ENCODE measurements around the gene LNPK.
A peak's percentile ranks its signal among the peaks of the same experiment; 100 is the strongest.

Gene LNPK

GRCh38 chr2:176002688-176003210 is 682 bp upstream of the LNPK start:
- Histone ChIP-seq H3K27me3 (ENCODE audit: control insufficient read depth, low read length) (no peaks in the 10 kb centered on the region), H3K4me3 (ENCODE audit: low read length) (peak overlapping the region; percentile 81), H3K4me1 (ENCODE audit: control insufficient read depth, low read length) (peaks cover 24% of the 10 kb centered on the region), H3K79me2 (ENCODE audit: control insufficient read depth, low read length) (peaks cover 43% of the 10 kb centered on the region), H3K4me2 (ENCODE audit: low read length) (peak overlapping the region; percentile 95), H3K9me3 (ENCODE audit: control insufficient read depth, insufficient read depth, low read length) (no peaks in the 10 kb centered on the region), H3K9me2 (replicated peaks; ENCODE audit: control insufficient read depth, low read length) (no peaks in the 10 kb centered on the region), H3K27ac (ENCODE audit: low read depth, low read length) (no peak overlapping the region), H3F3A (ENCODE audit: control insufficient read depth, insufficient read depth) (no peaks in the 10 kb centered on the region), H4K20me1 (ENCODE audit: control insufficient read depth, insufficient read depth, low read depth, low read length) (no peaks in the 10 kb centered on the region), H3K36me3 (ENCODE audit: control insufficient read depth, low read length) (no peaks in the 10 kb centered on the region)
- TF ChIP-seq, protein P1, sequence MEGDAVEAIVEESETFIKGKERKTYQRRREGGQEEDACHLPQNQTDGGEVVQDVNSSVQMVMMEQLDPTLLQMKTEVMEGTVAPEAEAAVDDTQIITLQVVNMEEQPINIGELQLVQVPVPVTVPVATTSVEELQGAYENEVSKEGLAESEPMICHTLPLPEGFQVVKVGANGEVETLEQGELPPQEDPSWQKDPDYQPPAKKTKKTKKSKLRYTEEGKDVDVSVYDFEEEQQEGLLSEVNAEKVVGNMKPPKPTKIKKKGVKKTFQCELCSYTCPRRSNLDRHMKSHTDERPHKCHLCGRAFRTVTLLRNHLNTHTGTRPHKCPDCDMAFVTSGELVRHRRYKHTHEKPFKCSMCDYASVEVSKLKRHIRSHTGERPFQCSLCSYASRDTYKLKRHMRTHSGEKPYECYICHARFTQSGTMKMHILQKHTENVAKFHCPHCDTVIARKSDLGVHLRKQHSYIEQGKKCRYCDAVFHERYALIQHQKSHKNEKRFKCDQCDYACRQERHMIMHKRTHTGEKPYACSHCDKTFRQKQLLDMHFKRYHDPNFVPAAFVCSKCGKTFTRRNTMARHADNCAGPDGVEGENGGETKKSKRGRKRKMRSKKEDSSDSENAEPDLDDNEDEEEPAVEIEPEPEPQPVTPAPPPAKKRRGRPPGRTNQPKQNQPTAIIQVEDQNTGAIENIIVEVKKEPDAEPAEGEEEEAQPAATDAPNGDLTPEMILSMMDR (IDR thresholded peaks at IDR 0.05; ENCODE audit: low read depth, low read length, poor library complexity, severe bottlenecking) = no peak
- TF ChIP-seq EZH2phosphoT487 (IDR thresholded peaks at IDR 0.05; ENCODE audit: borderline replicate concordance, low read length) = no peak

GRCh38 chr2:176001281-176001915 is 669 bp downstream of the LNPK start:
- peak overlapping the region; percentile 81 for H3K4me3 ChIP-seq (ENCODE audit: low read length)
- no peaks in the 10 kb centered on the region for H3F3A ChIP-seq (ENCODE audit: control insufficient read depth, insufficient read depth)
- no peaks in the 10 kb centered on the region for H3K27me3 ChIP-seq (ENCODE audit: control insufficient read depth, low read length)
- H4K20me1 ChIP-seq (ENCODE audit: control insufficient read depth, insufficient read depth, low read depth, low read length) = no peaks in the 10 kb centered on the region
- H3K4me2 ChIP-seq (ENCODE audit: low read length) = peak overlapping the region; percentile 95
- H3K27ac ChIP-seq (ENCODE audit: low read depth, low read length) = peak overlapping the region; percentile 13; the same call in 1 of the 2 replicates
- H3K79me2 ChIP-seq (ENCODE audit: control insufficient read depth, low read length) = peaks cover 56% of the 10 kb centered on the region
- H3K9me3 ChIP-seq (ENCODE audit: control insufficient read depth, insufficient read depth, low read length) = no peaks in the 10 kb centered on the region
- no peaks in the 10 kb centered on the region for H3K36me3 ChIP-seq (ENCODE audit: control insufficient read depth, low read length)
- TF ChIP-seq, protein P1 (IDR thresholded peaks at IDR 0.05; ENCODE audit: low read depth, low read length, poor library complexity, severe bottlenecking) = no peak
- no peak for TF ChIP-seq EZH2phosphoT487 (IDR thresholded peaks at IDR 0.05; ENCODE audit: borderline replicate concordance, low read length)
- H3K9me2 ChIP-seq (replicated peaks; ENCODE audit: control insufficient read depth, low read length) = no peaks in the 10 kb centered on the region
- peaks cover 24% of the 10 kb centered on the region for H3K4me1 ChIP-seq (ENCODE audit: control insufficient read depth, low read length)

DNA sequence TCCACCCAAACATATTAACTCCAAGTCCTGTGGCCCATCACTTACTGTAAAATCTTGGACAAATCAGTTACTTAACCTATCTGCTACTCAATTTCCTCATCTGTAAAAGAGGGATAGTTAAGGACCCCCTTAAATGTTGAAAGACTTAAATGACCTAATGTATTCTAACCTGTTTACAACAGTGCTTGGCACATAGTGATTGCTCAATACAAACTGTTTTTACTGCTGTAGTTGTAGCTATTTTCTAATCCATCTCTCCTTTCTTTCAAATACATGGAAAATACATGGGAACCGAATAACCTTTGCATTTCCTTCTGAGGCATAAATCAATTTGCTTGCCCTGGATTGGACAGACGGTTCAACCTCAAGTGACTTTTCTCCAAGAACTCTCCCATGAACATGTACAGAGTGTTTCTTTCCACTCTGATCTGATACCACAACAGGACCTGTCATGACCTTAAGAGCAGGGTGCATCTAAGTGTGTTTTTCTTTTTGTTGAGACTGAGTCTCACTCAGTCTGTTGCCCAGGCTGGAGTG is 2.7 kb downstream of the LNPK start:
- H3K9me3 ChIP-seq (ENCODE audit: control insufficient read depth, insufficient read depth, low read length) = no peaks in the 10 kb centered on the region
- no peaks in the 10 kb centered on the region for H3F3A ChIP-seq (ENCODE audit: control insufficient read depth, insufficient read depth)
- H3K4me3 ChIP-seq (ENCODE audit: low read length) = no peak overlapping the region
- no peaks in the 10 kb centered on the region for H3K27me3 ChIP-seq (ENCODE audit: control insufficient read depth, low read length)
- H3K9me2 ChIP-seq (replicated peaks; ENCODE audit: control insufficient read depth, low read length) = no peaks in the 10 kb centered on the region
- TF ChIP-seq, protein P1 (IDR thresholded peaks at IDR 0.05; ENCODE audit: low read depth, low read length, poor library complexity, severe bottlenecking) = no peak
- no peak for TF ChIP-seq EZH2phosphoT487 (IDR thresholded peaks at IDR 0.05; ENCODE audit: borderline replicate concordance, low read length)
- H3K4me2 ChIP-seq (ENCODE audit: low read length) = peak overlapping the region; percentile 95; the same call in 1 of the 2 replicates
- H3K4me1 ChIP-seq (ENCODE audit: control insufficient read depth, low read length) = peaks cover 24% of the 10 kb centered on the region
- no peak overlapping the region for H3K27ac ChIP-seq (ENCODE audit: low read depth, low read length)
- peaks cover 67% of the 10 kb centered on the region for H3K79me2 ChIP-seq (ENCODE audit: control insufficient read depth, low read length)
- H4K20me1 ChIP-seq (ENCODE audit: control insufficient read depth, insufficient read depth, low read depth, low read length) = no peaks in the 10 kb centered on the region
- H3K36me3 ChIP-seq (ENCODE audit: control insufficient read depth, low read length) = no peaks in the 10 kb centered on the region

Data from DOHH2 (cell line).